CD14-positive monocyte (primary cell): Measurements from ENCODE around the gene NELL1. TPM values are rescaled to one million over a fixed set of nuclear protein-coding genes. Genes with fewer than 3 reads are reported as not detected.

Experiments
- DNase-seq, 3 donors: peaks; one replicate each; pipeline ENCODE4 v3.0.0-alpha.2; 2011 to 2022
- H2AFZ ChIP-seq: 2 replicates; pipeline ENCODE4 v1.6.0; 2012; ENCODE audit warnings: mild to moderate bottlenecking, low read depth, low read length, inconsistent platforms; ENCODE audit not compliant: insufficient read depth, poor library complexity, severe bottlenecking
- H3K27ac ChIP-seq, 2 donors: 1 replicate in 1 of 2; 2 replicates in 1 of 2; pipeline ENCODE4 v1.5.1; 2012 to 2013; ENCODE audit warnings: low read length in 2 of 2, control low read depth in 1 of 2, inconsistent platforms in 1 of 2, low read depth in 1 of 2, mild to moderate bottlenecking in 1 of 2
- H3K27me3 ChIP-seq, 2 donors: one replicate each; pipeline versions ENCODE4 v1.6.0 to v1.6.1; 2011 to 2013; ENCODE audit warnings: low read length in 2 of 2; ENCODE audit not compliant: control insufficient read depth in 2 of 2, insufficient read depth in 2 of 2
- H3K36me3 ChIP-seq, 2 donors: replicated peaks in 1 of 2; 1 replicate in 1 of 2; 2 replicates in 1 of 2; pipeline versions ENCODE4 v1.5.1 to v1.6.1; 2012 to 2013; ENCODE audit warnings: low read length in 2 of 2, control low read depth in 1 of 2, inconsistent platforms in 1 of 2, mild to moderate bottlenecking in 1 of 2; ENCODE audit not compliant: insufficient read depth in 2 of 2, control insufficient read depth in 1 of 2
- H3K4me1 ChIP-seq, 2 donors: 1 replicate in 1 of 2; 2 replicates in 1 of 2; pipeline versions ENCODE4 v1.5.1 to v1.6.1; 2012 to 2013; ENCODE audit warnings: low read length in 2 of 2, control low read depth in 1 of 2, inconsistent platforms in 1 of 2, mild to moderate bottlenecking in 1 of 2, moderate library complexity in 1 of 2; ENCODE audit not compliant: insufficient read depth in 2 of 2, control insufficient read depth in 1 of 2
- H3K4me2 ChIP-seq: replicated peaks from 2 replicates; pipeline ENCODE3; 2012; ENCODE audit warnings: low read length, moderate library complexity, mild to moderate bottlenecking; ENCODE audit not compliant: poor library complexity, severe bottlenecking; ENCODE audit errors: extremely low read depth
- H3K4me3 ChIP-seq, 3 experiments: fragments of 200-600 bp in 1 of 3; sonication (generic) in 1 of 3; replicated peaks in 1 of 3; 1 replicate in 2 of 3; 2 replicates in 1 of 3; pipeline ENCODE4 v1.5.1; 2011 to 2013; ENCODE audit warnings: low read length in 3 of 3, mild to moderate bottlenecking in 3 of 3, control low read depth in 2 of 3, low read depth in 2 of 3, inconsistent platforms in 1 of 3, moderate library complexity in 1 of 3
- H3K79me2 ChIP-seq: 2 replicates; pipeline ENCODE4 v1.6.0; 2012; ENCODE audit warnings: mild to moderate bottlenecking, control low read depth, inconsistent platforms, low read length, moderate library complexity; ENCODE audit not compliant: insufficient read depth
- H3K9ac ChIP-seq: 2 replicates; pipeline ENCODE4 v1.6.0; 2017; ENCODE audit warnings: low read length, mild to moderate bottlenecking; ENCODE audit not compliant: insufficient read depth, poor library complexity, severe bottlenecking
- H3K9me3 ChIP-seq, 2 donors: replicated peaks in 1 of 2; 1 replicate in 1 of 2; 2 replicates in 1 of 2; pipeline versions ENCODE4 v1.5.1 to v1.6.1; 2012 to 2013; ENCODE audit warnings: low read length in 2 of 2, control low read depth in 1 of 2; ENCODE audit not compliant: control insufficient read depth in 1 of 2, insufficient read depth in 1 of 2
- H4K20me1 ChIP-seq: 2 replicates; pipeline ENCODE4 v1.6.0; 2012; ENCODE audit warnings: mild to moderate bottlenecking, low read length, control low read depth, moderate library complexity; ENCODE audit not compliant: insufficient read depth
- H3K27ac Mint-ChIP-seq, 7 donors: one replicate each; pipeline ENCODE4 v1.8.0; 2020; ENCODE audit warnings: mild to moderate bottlenecking in 7 of 7, mixed read lengths in 7 of 7, moderate library complexity in 6 of 7, inconsistent platforms in 2 of 7
- H3K27me3 Mint-ChIP-seq, 3 donors: one replicate each; pipeline ENCODE4 v1.8.0; 2021 to 2022; ENCODE audit warnings: low read depth in 3 of 3, mild to moderate bottlenecking in 3 of 3, mixed read lengths in 3 of 3, moderate library complexity in 3 of 3, inconsistent platforms in 1 of 3
- H3K36me3 Mint-ChIP-seq, 2 donors: one replicate each; pipeline ENCODE4 v1.8.0; 2020; ENCODE audit warnings: mixed read lengths in 2 of 2, inconsistent platforms in 1 of 2, mild to moderate bottlenecking in 1 of 2
- H3K4me1 Mint-ChIP-seq: one replicate; pipeline ENCODE4 v1.8.0; 2020; ENCODE audit warnings: mild to moderate bottlenecking, mixed read lengths
- H3K4me3 Mint-ChIP-seq, 2 donors: one replicate each; pipeline ENCODE4 v1.8.0; 2020; ENCODE audit warnings: mild to moderate bottlenecking in 2 of 2, mixed read lengths in 2 of 2, moderate library complexity in 1 of 2
- H3K9me3 Mint-ChIP-seq, 7 donors: one replicate each; pipeline ENCODE4 v1.8.0; 2020 to 2022; ENCODE audit warnings: mixed read lengths in 7 of 7, mild to moderate bottlenecking in 6 of 7, moderate library complexity in 6 of 7, inconsistent platforms in 2 of 7
- WGBS: methylation state at CpG from one replicate; pipeline ENCODE4 v1.1.5; 2013; ENCODE audit warnings: missing lambda C conversion rate; ENCODE audit not compliant: insufficient coverage; 5-methylcytosine and 5-hydroxymethylcytosine counted together
- intact Hi-C, 2 donors: fragments of 100-400 bp; cut with micrococcal nuclease; formaldehyde crosslinking; loops; one replicate each; pipeline versions ENCODE4 v1.15.0 to v1.15.1; 2023
- polyA plus RNA-seq, 3 donors: library from polyadenylated mRNA; depleted of rRNA in 1 of 3; unstranded in 2 of 3; stranded (reverse) in 1 of 3; fragments of 300-500 nt in 2 of 3; fragments of >200 nt in 1 of 3; fragmentation: Illumina TruSeq in 2 of 3; gene quantifications; 1 replicate in 2 of 3; 2 replicates in 1 of 3; pipeline ENCODE4 v1.2.3, GENCODE V29; 2012 to 2021
- TF ChIP-seq, protein P1 (sequence below): fragments of 200-600 bp; IDR thresholded peaks from one replicate; pipeline ENCODE4 v1.8.0; 2022; ENCODE audit warnings: antibody characterized with exemption, mild to moderate bottlenecking

NELL1 gene
- polyA plus RNA-seq, 3 donors, result not detected

- Histone ChIP-seq H3K9ac (no peak overlapping the region), H3K27me3 (no peaks in the 10 kb centered on the region), H4K20me1 (no peaks in the 10 kb centered on the region), H3K4me3 (no peak overlapping the region), H3K4me1 (no peaks in the 10 kb centered on the region), H3K27ac (no peak overlapping the region), H2AFZ (no peak overlapping the region), H3K4me2 (no peak overlapping the region), H3K36me3 (no peaks in the 10 kb centered on the region), H3K9me3 (no peaks in the 10 kb centered on the region), H3K79me2 (no peaks in the 10 kb centered on the region)
- TF ChIP-seq, protein P1, sequence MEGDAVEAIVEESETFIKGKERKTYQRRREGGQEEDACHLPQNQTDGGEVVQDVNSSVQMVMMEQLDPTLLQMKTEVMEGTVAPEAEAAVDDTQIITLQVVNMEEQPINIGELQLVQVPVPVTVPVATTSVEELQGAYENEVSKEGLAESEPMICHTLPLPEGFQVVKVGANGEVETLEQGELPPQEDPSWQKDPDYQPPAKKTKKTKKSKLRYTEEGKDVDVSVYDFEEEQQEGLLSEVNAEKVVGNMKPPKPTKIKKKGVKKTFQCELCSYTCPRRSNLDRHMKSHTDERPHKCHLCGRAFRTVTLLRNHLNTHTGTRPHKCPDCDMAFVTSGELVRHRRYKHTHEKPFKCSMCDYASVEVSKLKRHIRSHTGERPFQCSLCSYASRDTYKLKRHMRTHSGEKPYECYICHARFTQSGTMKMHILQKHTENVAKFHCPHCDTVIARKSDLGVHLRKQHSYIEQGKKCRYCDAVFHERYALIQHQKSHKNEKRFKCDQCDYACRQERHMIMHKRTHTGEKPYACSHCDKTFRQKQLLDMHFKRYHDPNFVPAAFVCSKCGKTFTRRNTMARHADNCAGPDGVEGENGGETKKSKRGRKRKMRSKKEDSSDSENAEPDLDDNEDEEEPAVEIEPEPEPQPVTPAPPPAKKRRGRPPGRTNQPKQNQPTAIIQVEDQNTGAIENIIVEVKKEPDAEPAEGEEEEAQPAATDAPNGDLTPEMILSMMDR, result no peak
- H3K4me3 Mint-ChIP-seq, result no peak overlapping the region
- no peak overlapping the region for H3K27ac Mint-ChIP-seq
- no peak for DNase-seq
- no peaks in the 10 kb centered on the region for H3K36me3 Mint-ChIP-seq
- WGBS, result no CpG with 5 or more reads among the region's 5 CpGs
- intact Hi-C loops, result no loop called here
- peaks cover 0 to 2% (median 0%) of the 10 kb centered on the region in 3 donors for H3K27me3 Mint-ChIP-seq
- peaks cover 0 to 6% (median 3%) of the 10 kb centered on the region in 7 donors for H3K9me3 Mint-ChIP-seq
- H3K4me1 Mint-ChIP-seq, result no peaks in the 10 kb centered on the region
Measured at GRCh38 chr11:21541187-21541751, 871.9 kb downstream of the NELL1 start.

GRCh38 chr11:21543901-21544300 is 874.5 kb downstream of the NELL1 start:
- Histone ChIP-seq H3K79me2 (no peaks in the 10 kb centered on the region), H3K9me3 (no peaks in the 10 kb centered on the region), H3K27ac (no peak overlapping the region), H4K20me1 (no peaks in the 10 kb centered on the region), H3K27me3 (no peaks in the 10 kb centered on the region), H3K4me3 (no peak overlapping the region), H3K36me3 (no peaks in the 10 kb centered on the region), H2AFZ (no peak overlapping the region), H3K4me1 (no peaks in the 10 kb centered on the region), H3K4me2 (no peak overlapping the region), H3K9ac (no peak overlapping the region)
- Mint-ChIP-seq H3K27me3 (no peaks in the 10 kb centered on the region), H3K9me3 (peaks cover 0 to 6% (median 4%) of the 10 kb centered on the region in 7 donors), H3K4me1 (no peaks in the 10 kb centered on the region), H3K4me3 (no peak overlapping the region), H3K27ac (no peak overlapping the region), H3K36me3 (no peaks in the 10 kb centered on the region)
- no peak for DNase-seq
- TF ChIP-seq, protein P1, result no peak
- intact Hi-C loops, result no loop called here
